OCI-LY1 (cell line): Measurements from ENCODE around the gene NUP93.

ENCODE experiments used
- CTCF ChIP-seq: fragments of 200-600 bp; sonication (generic), shearing (Covaris generic); IDR thresholded peaks from 2 replicates; pipeline ENCODE4 v1.5.1; 2017; ENCODE audit warnings: mild to moderate bottlenecking, antibody characterized with exemption, low read length, moderate library complexity, mixed read lengths
- EZH2 ChIP-seq: fragments of 200-600 bp; sonication (generic), shearing (Covaris generic); IDR thresholded peaks from 2 replicates; pipeline ENCODE4 v1.8.0; 2017; ENCODE audit warnings: borderline replicate concordance, mixed run types, mild to moderate bottlenecking, antibody characterized with exemption, low read length, moderate library complexity, mixed read lengths

- TF ChIP-seq CTCF (no peak), EZH2 (no peak)
Measured at GRCh38 chr16:56864960-56865359, 135.0 kb downstream of the NUP93 start, which contains the start of gene SLC12A3.
